GM10266 (cell line): ENCODE data around the gene UTP14C.

Source experiments
- DNase-seq: peaks from one replicate; pipeline ENCODE4 v3.0.0; 2012; ENCODE audit errors: extremely low spot score
- TF ChIP-seq, protein P1 (sequence below): IDR thresholded peaks from 2 replicates; pipeline ENCODE4 v1.5.1; 2012; ENCODE audit warnings: mild to moderate bottlenecking, low read depth; ENCODE audit not compliant: control insufficient read depth, insufficient read depth; ENCODE audit errors: missing control alignments

The UTP14C gene

DNA sequence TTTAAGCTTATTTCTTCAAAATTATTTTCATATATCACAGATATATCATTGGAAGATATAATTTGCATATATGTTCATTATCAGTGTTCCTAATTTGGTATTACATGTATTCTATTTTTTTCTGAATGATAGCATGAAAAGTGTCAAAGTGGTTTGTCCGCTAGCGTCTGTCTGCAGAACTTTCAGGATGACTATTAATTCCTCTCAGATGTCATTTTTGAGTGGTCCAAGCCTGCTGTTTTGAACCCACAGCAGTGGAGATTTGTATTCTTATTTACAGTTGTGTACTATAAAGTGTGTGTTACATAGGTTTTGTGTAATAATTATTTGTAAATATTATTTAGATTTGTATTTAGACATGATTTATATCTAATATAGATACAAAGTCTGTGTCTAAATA lies 8.5 kb downstream of the UTP14C start:
- no peak for DNase-seq
- TF ChIP-seq, protein P1, sequence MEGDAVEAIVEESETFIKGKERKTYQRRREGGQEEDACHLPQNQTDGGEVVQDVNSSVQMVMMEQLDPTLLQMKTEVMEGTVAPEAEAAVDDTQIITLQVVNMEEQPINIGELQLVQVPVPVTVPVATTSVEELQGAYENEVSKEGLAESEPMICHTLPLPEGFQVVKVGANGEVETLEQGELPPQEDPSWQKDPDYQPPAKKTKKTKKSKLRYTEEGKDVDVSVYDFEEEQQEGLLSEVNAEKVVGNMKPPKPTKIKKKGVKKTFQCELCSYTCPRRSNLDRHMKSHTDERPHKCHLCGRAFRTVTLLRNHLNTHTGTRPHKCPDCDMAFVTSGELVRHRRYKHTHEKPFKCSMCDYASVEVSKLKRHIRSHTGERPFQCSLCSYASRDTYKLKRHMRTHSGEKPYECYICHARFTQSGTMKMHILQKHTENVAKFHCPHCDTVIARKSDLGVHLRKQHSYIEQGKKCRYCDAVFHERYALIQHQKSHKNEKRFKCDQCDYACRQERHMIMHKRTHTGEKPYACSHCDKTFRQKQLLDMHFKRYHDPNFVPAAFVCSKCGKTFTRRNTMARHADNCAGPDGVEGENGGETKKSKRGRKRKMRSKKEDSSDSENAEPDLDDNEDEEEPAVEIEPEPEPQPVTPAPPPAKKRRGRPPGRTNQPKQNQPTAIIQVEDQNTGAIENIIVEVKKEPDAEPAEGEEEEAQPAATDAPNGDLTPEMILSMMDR: no peak

- TF ChIP-seq, protein P1: no peak
- DNase-seq: no peak
Observed at GRCh38 chr13:52034616-52035226, 10.2 kb downstream of the UTP14C start.

- TF ChIP-seq, protein P1: no peak
- no peak for DNase-seq
Observed at GRCh38 chr13:52036037-52036436, 11.5 kb downstream of the UTP14C start.

GRCh38 chr13:52043675-52044074 lies 19.2 kb downstream of the UTP14C start:
- no peak for DNase-seq
- TF ChIP-seq, protein P1: no peak

- DNase-seq: no peak
- TF ChIP-seq, protein P1: no peak
Observed at GRCh38 chr13:52047463-52047862, 23.0 kb downstream of the UTP14C start.

DNA sequence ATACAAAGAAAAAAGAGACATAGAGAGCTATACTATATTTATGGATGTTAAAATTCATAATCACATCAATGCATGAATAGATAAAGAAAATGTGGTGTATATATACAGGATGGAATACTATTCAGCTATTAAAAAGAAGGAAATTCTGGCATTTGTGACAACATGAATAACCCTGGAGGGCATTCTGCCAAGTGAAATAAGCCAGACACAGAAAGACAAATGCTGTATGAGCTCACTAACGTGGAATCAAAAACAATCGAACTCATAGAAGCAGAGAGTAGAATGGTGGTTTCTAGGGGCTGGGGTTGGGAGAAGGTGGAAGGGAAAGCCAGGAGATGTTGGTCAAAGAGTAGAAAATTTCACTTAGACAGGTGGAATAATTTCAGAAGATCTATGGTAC lies 24.0 kb downstream of the UTP14C start:
- no peak for DNase-seq
- TF ChIP-seq, protein P1: no peak

DNA sequence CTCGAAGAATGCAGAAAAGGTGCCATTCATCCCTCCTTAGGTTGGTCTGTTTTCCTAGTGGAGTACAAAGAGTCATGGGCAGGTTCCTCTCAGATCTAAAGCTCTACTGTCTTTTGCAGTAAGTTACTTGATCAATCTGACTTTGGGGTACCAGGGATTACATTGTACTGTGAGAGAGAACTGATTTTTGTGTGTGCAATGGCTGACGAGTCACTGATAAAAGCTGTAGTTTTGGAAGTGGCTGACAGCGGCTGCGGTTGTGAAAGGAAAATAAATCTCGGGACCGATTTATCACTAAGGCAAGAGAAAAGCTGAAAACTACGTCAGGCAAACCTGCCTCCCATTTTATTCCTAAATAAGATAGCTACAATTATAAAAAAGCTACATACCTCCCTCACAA lies 26.9 kb downstream of the UTP14C start:
- no peak for DNase-seq
- TF ChIP-seq, protein P1: no peak
